Caco-2 (cell line): Measurements from ENCODE around the gene MAP3K9. TPM values are rescaled to one million over a fixed set of nuclear protein-coding genes. Genes with fewer than 3 reads are reported as not detected.
A peak's percentile ranks its signal among the peaks of the same experiment; 100 is the strongest.

ENCODE experiments used
- BruUV-seq: library from RNA; stranded (reverse); fragments of 400-500 nt; replicated peaks from 2 replicates; lab custom pipeline; 2021; lab: Mats Ljungman, UMichigan
- CTCF ChIA-PET: fragments of 300-600 bp; sonication (Branson Sonifier 250); formaldehyde crosslinking; loops from one replicate; lab custom pipeline; 2022; ENCODE audit warnings: antibody characterized with exemption; lab: Charles Lee
- POLR2A ChIA-PET: fragments of 300-600 bp; sonication (Branson Sonifier 250); formaldehyde crosslinking; loops from one replicate; lab custom pipeline; 2022; ENCODE audit warnings: antibody characterized with exemption; lab: Charles Lee
- DNase-seq, 2 experiments: peaks; one replicate each; pipeline versions ENCODE4 v3.0.0 to v3.0.0-alpha.2; 2020 to 2022
- H3K27me3 ChIP-seq: replicated peaks from 2 replicates; pipeline ENCODE4 v1.6.0; 2011; ENCODE audit warnings: low read length; ENCODE audit not compliant: control insufficient read depth, insufficient read depth
- H3K36me3 ChIP-seq: 2 replicates; pipeline ENCODE4 v1.5.1; 2011; ENCODE audit warnings: low read length; ENCODE audit not compliant: control insufficient read depth, insufficient read depth
- H3K4me1 ChIP-seq: fragments of 250-450 bp; sonication (Bioruptor Pico); 2 replicates; pipeline ENCODE4 v1.5.1; 2020; ENCODE audit warnings: mild to moderate bottlenecking
- H3K4me3 ChIP-seq: 2 replicates; pipeline ENCODE4 v1.5.1; 2011; ENCODE audit warnings: low read depth, mild to moderate bottlenecking, control low read depth, low read length
- H3K9me3 ChIP-seq: fragments of 250-450 bp; sonication (Bioruptor Pico); 2 replicates; pipeline ENCODE4 v1.5.1; 2020; ENCODE audit warnings: mild to moderate bottlenecking, moderate library complexity
- H3K27ac Mint-ChIP-seq: one replicate; pipeline ENCODE4 v1.8.0; 2022; ENCODE audit warnings: mixed read lengths; ENCODE audit not compliant: unreplicated experiment
- H3K27me3 Mint-ChIP-seq: one replicate; pipeline ENCODE4 v1.8.0; 2022; ENCODE audit warnings: mixed read lengths; ENCODE audit not compliant: insufficient read depth, unreplicated experiment
- H3K36me3 Mint-ChIP-seq: one replicate; pipeline ENCODE4 v1.8.0; 2022; ENCODE audit warnings: mild to moderate bottlenecking, mixed read lengths; ENCODE audit not compliant: insufficient read depth, unreplicated experiment
- H3K4me1 Mint-ChIP-seq: one replicate; pipeline ENCODE4 v1.8.0; 2022; ENCODE audit warnings: low read depth, mixed read lengths; ENCODE audit not compliant: unreplicated experiment
- H3K4me3 Mint-ChIP-seq: one replicate; pipeline ENCODE4 v1.8.0; 2022; ENCODE audit warnings: mild to moderate bottlenecking, moderate library complexity, mixed read lengths; ENCODE audit not compliant: unreplicated experiment
- H3K9me3 Mint-ChIP-seq: one replicate; pipeline ENCODE4 v1.8.0; 2022; ENCODE audit warnings: mixed read lengths; ENCODE audit not compliant: unreplicated experiment
- intact Hi-C: fragments of 100-400 bp; cut with micrococcal nuclease; formaldehyde crosslinking; loops from one replicate; pipeline ENCODE4 v1.10.0; 2022; ENCODE audit not compliant: unreplicated experiment
- total RNA-seq: library from RNA; stranded (reverse); gene quantifications from 2 replicates; pipeline ENCODE4 v1.2.3, GENCODE V29; 2022
- TF ChIP-seq, protein P1 (sequence below), 2 experiments: fragments of 200-600 bp in 1 of 2; IDR thresholded peaks; 1 replicate in 1 of 2; 2 replicates in 1 of 2; pipeline versions ENCODE4 v1.5.1 to v1.8.0; 2011 to 2022; ENCODE audit warnings: antibody characterized with exemption in 1 of 2, control low read depth in 1 of 2, inconsistent platforms in 1 of 2, low read depth in 1 of 2, low read length in 1 of 2, mild to moderate bottlenecking in 1 of 2, moderate library complexity in 1 of 2; ENCODE audit not compliant: insufficient read depth in 1 of 2, severe bottlenecking in 1 of 2, unreplicated experiment in 1 of 2

Gene MAP3K9
- total RNA-seq, 1 experiment from 2014 or later: 19.5 TPM

DNA sequence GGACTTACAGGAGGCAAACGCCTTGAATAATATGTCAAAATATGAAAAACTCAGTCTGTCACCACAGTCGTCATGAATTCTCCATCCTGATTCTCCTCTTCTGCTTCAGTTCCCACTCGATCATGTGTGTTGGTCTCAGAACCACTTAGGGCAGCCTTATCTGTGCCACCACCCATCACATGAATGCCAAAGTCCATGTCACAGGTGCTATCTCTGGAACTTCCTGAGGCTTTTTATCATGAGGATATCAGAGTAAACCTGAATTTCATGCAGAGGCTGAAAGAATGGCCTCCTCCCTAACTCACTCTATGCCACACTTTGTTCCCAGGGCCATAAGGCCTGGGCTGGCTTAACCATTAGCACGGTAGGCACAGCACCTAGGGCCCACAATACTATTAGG is 28.8 kb upstream of the MAP3K9 start:
- TF ChIP-seq, protein P1, sequence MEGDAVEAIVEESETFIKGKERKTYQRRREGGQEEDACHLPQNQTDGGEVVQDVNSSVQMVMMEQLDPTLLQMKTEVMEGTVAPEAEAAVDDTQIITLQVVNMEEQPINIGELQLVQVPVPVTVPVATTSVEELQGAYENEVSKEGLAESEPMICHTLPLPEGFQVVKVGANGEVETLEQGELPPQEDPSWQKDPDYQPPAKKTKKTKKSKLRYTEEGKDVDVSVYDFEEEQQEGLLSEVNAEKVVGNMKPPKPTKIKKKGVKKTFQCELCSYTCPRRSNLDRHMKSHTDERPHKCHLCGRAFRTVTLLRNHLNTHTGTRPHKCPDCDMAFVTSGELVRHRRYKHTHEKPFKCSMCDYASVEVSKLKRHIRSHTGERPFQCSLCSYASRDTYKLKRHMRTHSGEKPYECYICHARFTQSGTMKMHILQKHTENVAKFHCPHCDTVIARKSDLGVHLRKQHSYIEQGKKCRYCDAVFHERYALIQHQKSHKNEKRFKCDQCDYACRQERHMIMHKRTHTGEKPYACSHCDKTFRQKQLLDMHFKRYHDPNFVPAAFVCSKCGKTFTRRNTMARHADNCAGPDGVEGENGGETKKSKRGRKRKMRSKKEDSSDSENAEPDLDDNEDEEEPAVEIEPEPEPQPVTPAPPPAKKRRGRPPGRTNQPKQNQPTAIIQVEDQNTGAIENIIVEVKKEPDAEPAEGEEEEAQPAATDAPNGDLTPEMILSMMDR (IDR thresholded peaks at IDR 0.05; ENCODE audit: insufficient read depth in 1 of 2, low read depth in 1 of 2, low read length in 1 of 2, severe bottlenecking in 1 of 2, unreplicated experiment in 1 of 2): no peak
- no peaks in the 10 kb centered on the region for H3K36me3 Mint-ChIP-seq
- no TSS peak for BruUV-seq
- peaks cover 12% of the 10 kb centered on the region for H3K4me1 ChIP-seq
- no peak overlapping the region for H3K27ac Mint-ChIP-seq
- H3K9me3 Mint-ChIP-seq: peaks cover 18% of the 10 kb centered on the region
- peaks cover 2% of the 10 kb centered on the region for H3K27me3 Mint-ChIP-seq
- CTCF ChIA-PET: no interaction called here
- DNase-seq: peak in 1 of 2 experiments; percentile 62
- intact Hi-C loops: no loop called here
- H3K36me3 ChIP-seq: no peaks in the 10 kb centered on the region
- H3K4me3 ChIP-seq: no peak overlapping the region
- H3K4me3 Mint-ChIP-seq: no peak overlapping the region
- H3K4me1 Mint-ChIP-seq: peaks cover 19% of the 10 kb centered on the region
- POLR2A ChIA-PET: no interaction called here
- no peaks in the 10 kb centered on the region for H3K9me3 ChIP-seq
- no peaks in the 10 kb centered on the region for H3K27me3 ChIP-seq

DNA sequence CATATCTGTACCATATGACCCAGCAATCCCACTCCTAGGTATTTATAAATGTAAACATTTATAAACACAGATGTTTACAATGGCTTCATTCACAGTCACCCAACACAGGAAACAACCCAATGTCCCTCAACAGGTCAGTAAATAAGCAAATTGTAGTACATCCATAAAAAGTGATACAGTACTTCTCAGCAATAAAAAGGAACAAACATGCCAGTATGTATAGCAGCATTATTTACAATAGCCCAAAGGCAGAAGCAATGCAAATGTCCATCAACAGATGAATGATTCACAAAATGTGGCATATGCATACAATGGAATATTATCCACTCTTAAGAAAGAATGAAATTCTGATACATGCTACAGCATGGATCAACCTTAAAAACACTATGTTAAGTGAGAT is 27.6 kb upstream of the MAP3K9 start:
- Histone ChIP-seq H3K36me3 (no peaks in the 10 kb centered on the region), H3K4me1 (peaks cover 6% of the 10 kb centered on the region), H3K4me3 (no peak overlapping the region), H3K9me3 (no peaks in the 10 kb centered on the region), H3K27me3 (no peaks in the 10 kb centered on the region)
- intact Hi-C loops: no loop called here
- Mint-ChIP-seq H3K4me1 (peaks cover 19% of the 10 kb centered on the region), H3K4me3 (no peak overlapping the region), H3K36me3 (no peaks in the 10 kb centered on the region), H3K27ac (no peak overlapping the region), H3K9me3 (peaks cover 18% of the 10 kb centered on the region), H3K27me3 (peaks cover 2% of the 10 kb centered on the region)
- TF ChIP-seq, protein P1 (IDR thresholded peaks at IDR 0.05; ENCODE audit: insufficient read depth in 1 of 2, low read depth in 1 of 2, low read length in 1 of 2, severe bottlenecking in 1 of 2, unreplicated experiment in 1 of 2): no peak
- ChIA-PET POLR2A (no interaction called here), CTCF (no interaction called here)
- no peak for DNase-seq
- BruUV-seq: no TSS peak

DNA sequence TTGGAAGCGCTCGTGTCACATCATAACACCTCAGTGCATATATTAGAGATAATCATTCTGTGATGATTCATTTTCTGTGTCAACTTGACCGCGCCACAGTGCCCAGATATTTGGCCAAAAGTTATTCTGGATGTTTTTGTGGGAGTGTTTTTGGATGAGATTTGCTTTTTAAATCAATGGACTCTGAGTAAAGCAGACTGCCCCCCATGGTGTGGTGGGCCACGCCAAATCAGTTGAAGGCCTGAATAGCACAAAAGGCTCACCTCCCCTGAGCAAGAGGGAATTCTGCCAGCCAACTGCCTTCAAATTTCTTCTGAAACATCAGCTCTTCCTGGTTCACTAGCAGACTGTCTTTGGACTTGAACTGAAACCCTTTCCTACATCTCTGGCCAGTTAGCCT is 24.6 kb upstream of the MAP3K9 start:
- POLR2A ChIA-PET: no interaction called here
- no peak overlapping the region for H3K27ac Mint-ChIP-seq
- H3K9me3 Mint-ChIP-seq: peaks cover 18% of the 10 kb centered on the region
- no peaks in the 10 kb centered on the region for H3K9me3 ChIP-seq
- TF ChIP-seq, protein P1 (IDR thresholded peaks at IDR 0.05; ENCODE audit: insufficient read depth in 1 of 2, low read depth in 1 of 2, low read length in 1 of 2, severe bottlenecking in 1 of 2, unreplicated experiment in 1 of 2): no peak
- no peaks in the 10 kb centered on the region for H3K36me3 Mint-ChIP-seq
- no peak overlapping the region for H3K4me3 ChIP-seq
- intact Hi-C loops: no loop called here
- no peak overlapping the region for H3K4me3 Mint-ChIP-seq
- H3K36me3 ChIP-seq: no peaks in the 10 kb centered on the region
- CTCF ChIA-PET: no interaction called here
- H3K4me1 Mint-ChIP-seq: peaks cover 18% of the 10 kb centered on the region
- H3K4me1 ChIP-seq: peaks cover 6% of the 10 kb centered on the region
- no peak for DNase-seq
- BruUV-seq: no TSS peak
- peaks cover 2% of the 10 kb centered on the region for H3K27me3 Mint-ChIP-seq
- H3K27me3 ChIP-seq: no peaks in the 10 kb centered on the region; the same call in 1 of the 2 replicates
